HepG2 (cell line): ENCODE results near the gene PTPMT1. TPM values are rescaled to one million over a fixed set of nuclear protein-coding genes. Genes with fewer than 3 reads are reported as not detected.

Experiments used
- HDAC6 ChIP-seq: fragments of 200-600 bp; sonication (generic); IDR thresholded peaks from 2 replicates; pipeline ENCODE4 v1.7.0; 2017; ENCODE audit warnings: mild to moderate bottlenecking, antibody characterized with exemption, low read length, low read depth
- HNF1B ChIP-seq: sonication (generic); formaldehyde crosslinking; IDR thresholded peaks from 2 replicates; pipeline ENCODE4 v1.5.1; 2020; ENCODE audit warnings: mild to moderate bottlenecking, moderate library complexity, missing genetic modification reagents
- HNF4A ChIP-seq: sonication (generic); formaldehyde crosslinking; IDR thresholded peaks from 2 replicates; pipeline ENCODE4 v1.4.0; 2020; ENCODE audit warnings: missing genetic modification reagents
- MEIS2 ChIP-seq: sonication (generic); formaldehyde crosslinking; IDR thresholded peaks from 2 replicates; pipeline ENCODE4 v1.9.0; 2021; ENCODE audit warnings: mild to moderate bottlenecking, missing genetic modification reagents
- NONO ChIP-seq, 2 experiments: fragments of 450-650 bp in 1 of 2; sonication (generic) in 1 of 2; formaldehyde crosslinking in 1 of 2; IDR thresholded peaks in 1 of 2; conservative IDR thresholded peaks in 1 of 2; 2 replicates each; pipeline versions ENCODE4 v1.6.1 to v1.8.0; 2017 to 2022; ENCODE audit warnings: mild to moderate bottlenecking in 1 of 2, missing genetic modification reagents in 1 of 2, moderate library complexity in 1 of 2
- RXRB ChIP-seq: IDR thresholded peaks from 2 replicates; pipeline ENCODE4 v1.6.1; 2016; ENCODE audit warnings: borderline replicate concordance, missing genetic modification reagents, missing compliant biosample characterization
- SKIL ChIP-seq: sonication (generic); formaldehyde crosslinking; IDR thresholded peaks from 2 replicates; pipeline ENCODE4 v1.8.0; 2022; ENCODE audit warnings: missing genetic modification reagents, mild to moderate bottlenecking, moderate library complexity, borderline replicate concordance
- SP1 ChIP-seq, 2 experiments: fragments of 450-650 bp in 1 of 2; sonication (generic) in 1 of 2; formaldehyde crosslinking in 1 of 2; IDR thresholded peaks; 2 replicates each; pipeline versions ENCODE4 v1.4.0 to v1.6.1; 2016 to 2020; ENCODE audit warnings: missing genetic modification reagents in 1 of 2
- STAG1 ChIP-seq: sonication (generic); formaldehyde crosslinking; IDR thresholded peaks from 2 replicates; pipeline ENCODE4 v1.4.0; 2020; ENCODE audit warnings: missing genetic modification reagents
- TGIF2 ChIP-seq: IDR thresholded peaks from 2 replicates; pipeline ENCODE4 v1.6.1; 2016; ENCODE audit warnings: control low read depth, missing compliant biosample characterization
- TIGD3 ChIP-seq: sonication (generic); formaldehyde crosslinking; IDR thresholded peaks from 2 replicates; pipeline ENCODE4 v1.5.1; 2020; ENCODE audit warnings: mild to moderate bottlenecking, missing genetic modification reagents, borderline replicate concordance
- ZBTB42 ChIP-seq: sonication (generic); formaldehyde crosslinking; IDR thresholded peaks from 2 replicates; pipeline ENCODE4 v1.5.0; 2020; ENCODE audit warnings: mild to moderate bottlenecking, missing genetic modification reagents
- ZFP36 ChIP-seq: fragments of 150-350 bp; IDR thresholded peaks from 2 replicates; pipeline ENCODE4 v1.6.1; 2018; ENCODE audit warnings: borderline replicate concordance, low read length, low read depth; ENCODE audit not compliant: partially characterized antibody
- ZNF101 ChIP-seq: sonication (generic); formaldehyde crosslinking; IDR thresholded peaks from 2 replicates; pipeline ENCODE4 v1.4.0; 2020; ENCODE audit warnings: mild to moderate bottlenecking, low read depth, missing genetic modification reagents, borderline replicate concordance
- ZNF510 ChIP-seq: sonication (generic); formaldehyde crosslinking; IDR thresholded peaks from 2 replicates; pipeline ENCODE4 v1.4.0; 2020; ENCODE audit warnings: low read depth, mild to moderate bottlenecking, missing genetic modification reagents
- ZNF605 ChIP-seq: sonication (generic); formaldehyde crosslinking; IDR thresholded peaks from 2 replicates; pipeline ENCODE4 v1.8.0; 2022; ENCODE audit warnings: mild to moderate bottlenecking, missing genetic modification reagents
- ZNF614 ChIP-seq: IDR thresholded peaks from 2 replicates; pipeline ENCODE4 v1.6.1; 2018; ENCODE audit warnings: missing biosample characterization, missing genetic modification reagents, inconsistent platforms, borderline replicate concordance
- ZNF850 ChIP-seq: sonication (generic); formaldehyde crosslinking; conservative IDR thresholded peaks from 2 replicates; pipeline ENCODE4 v1.9.0; 2021; ENCODE audit warnings: mild to moderate bottlenecking, missing genetic modification reagents
- polyA plus RNA-seq, 8 experiments: library from polyadenylated mRNA; depleted of rRNA in 3 of 8; stranded (reverse) in 7 of 8; unstranded in 1 of 8; fragments of >200 nt; fragmentation: Illumina TruSeq in 4 of 8; extraction: Trizol in 4 of 8; gene quantifications; 2 replicates each; pipeline versions ENCODE4 v1.2.1 to v1.2.3, GENCODE V29; 2011 to 2016; ENCODE audit warnings: low read depth in 4 of 8, missing spikeins in 1 of 8, mixed read lengths in 1 of 8; ENCODE audit not compliant: insufficient read depth in 1 of 8
- total RNA-seq, 5 experiments: library from RNA; depleted of rRNA; stranded (reverse); fragments of >200 nt; fragmentation: Illumina TruSeq; extraction: Trizol; gene quantifications; 2 replicates each; pipeline ENCODE4 v1.2.3, GENCODE V29; 2016; ENCODE audit warnings: low read depth in 1 of 5
- TF ChIP-seq, protein P1 (sequence below): sonication (generic); formaldehyde crosslinking; conservative IDR thresholded peaks from 2 replicates; pipeline ENCODE4 v1.4.0; 2020; ENCODE audit warnings: missing genetic modification reagents
- TF ChIP-seq, protein P2 (sequence below), 2 experiments: sonication (generic) in 1 of 2; formaldehyde crosslinking in 1 of 2; IDR thresholded peaks; 2 replicates each; pipeline versions ENCODE4 v1.4.0 to v1.6.1; 2018 to 2020; ENCODE audit warnings: missing genetic modification reagents in 2 of 2, borderline replicate concordance in 1 of 2, low read depth in 1 of 2, mild to moderate bottlenecking in 1 of 2, missing biosample characterization in 1 of 2

The PTPMT1 gene
- total and polyA plus RNA-seq, 2 of the 13 experiments (the other 11 are each of a cell fraction or from before 2014, with no cell fraction given), result 55.6 to 129 TPM

- TF ChIP-seq, protein P1, sequence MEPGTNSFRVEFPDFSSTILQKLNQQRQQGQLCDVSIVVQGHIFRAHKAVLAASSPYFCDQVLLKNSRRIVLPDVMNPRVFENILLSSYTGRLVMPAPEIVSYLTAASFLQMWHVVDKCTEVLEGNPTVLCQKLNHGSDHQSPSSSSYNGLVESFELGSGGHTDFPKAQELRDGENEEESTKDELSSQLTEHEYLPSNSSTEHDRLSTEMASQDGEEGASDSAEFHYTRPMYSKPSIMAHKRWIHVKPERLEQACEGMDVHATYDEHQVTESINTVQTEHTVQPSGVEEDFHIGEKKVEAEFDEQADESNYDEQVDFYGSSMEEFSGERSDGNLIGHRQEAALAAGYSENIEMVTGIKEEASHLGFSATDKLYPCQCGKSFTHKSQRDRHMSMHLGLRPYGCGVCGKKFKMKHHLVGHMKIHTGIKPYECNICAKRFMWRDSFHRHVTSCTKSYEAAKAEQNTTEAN (CRISPR knock-in tag), result no peak
- TF ChIP-seq RXRB (peak; percentile 57; the same call in 1 of the 2 replicates), ZFP36 (no peak), TIGD3 (CRISPR knock-in tag) (no peak), NONO (IDR thresholded peaks at IDR 0.05) (no peak), NONO (CRISPR knock-in tag; conservative IDR thresholded peaks at IDR 0.05) (no peak), SP1 (IDR thresholded peaks at IDR 0.05) (no peak), SP1 (CRISPR knock-in tag; IDR thresholded peaks at IDR 0.05) (no peak), ZNF614 (CRISPR knock-in tag) (no peak), ZBTB42 (no peak), STAG1 (peak; percentile 33), ZNF850 (CRISPR knock-in tag) (no peak), ZNF510 (CRISPR knock-in tag) (no peak), TGIF2 (CRISPR knock-in tag) (peak; percentile 88), HNF1B (CRISPR knock-in tag) (no peak), SKIL (CRISPR knock-in tag) (no peak), MEIS2 (no peak), HDAC6 (no peak), ZNF605 (CRISPR knock-in tag) (no peak), HNF4A (peak; percentile 36; the same call in 1 of the 2 replicates), ZNF101 (no peak)
- TF ChIP-seq, protein P2, sequence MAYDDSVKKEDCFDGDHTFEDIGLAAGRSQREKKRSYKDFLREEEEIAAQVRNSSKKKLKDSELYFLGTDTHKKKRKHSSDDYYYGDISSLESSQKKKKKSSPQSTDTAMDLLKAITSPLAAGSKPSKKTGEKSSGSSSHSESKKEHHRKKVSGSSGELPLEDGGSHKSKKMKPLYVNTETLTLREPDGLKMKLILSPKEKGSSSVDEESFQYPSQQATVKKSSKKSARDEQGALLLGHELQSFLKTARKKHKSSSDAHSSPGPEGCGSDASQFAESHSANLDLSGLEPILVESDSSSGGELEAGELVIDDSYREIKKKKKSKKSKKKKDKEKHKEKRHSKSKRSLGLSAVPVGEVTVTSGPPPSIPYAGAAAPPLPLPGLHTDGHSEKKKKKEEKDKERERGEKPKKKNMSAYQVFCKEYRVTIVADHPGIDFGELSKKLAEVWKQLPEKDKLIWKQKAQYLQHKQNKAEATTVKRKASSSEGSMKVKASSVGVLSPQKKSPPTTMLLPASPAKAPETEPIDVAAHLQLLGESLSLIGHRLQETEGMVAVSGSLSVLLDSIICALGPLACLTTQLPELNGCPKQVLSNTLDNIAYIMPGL (CRISPR knock-in tag; IDR thresholded peaks at IDR 0.05; ENCODE audit: borderline replicate concordance in 1 of 2, low read depth in 1 of 2), result 0 out of 4 replicates have a peak, but pooled peaks of 1 of the 2 experiments have one; percentile 18
Measured at GRCh38 chr11:47551086-47551485, 14.3 kb upstream of the PTPMT1 start (continued).
